ENCODE measurements around the gene ALPK3.
"Not testable (repeated sequence)": the region's sequence is repeated elsewhere in the genome, so short reads cannot be mapped to it uniquely, and the experiment has no call there.

Gene ALPK3

DNA sequence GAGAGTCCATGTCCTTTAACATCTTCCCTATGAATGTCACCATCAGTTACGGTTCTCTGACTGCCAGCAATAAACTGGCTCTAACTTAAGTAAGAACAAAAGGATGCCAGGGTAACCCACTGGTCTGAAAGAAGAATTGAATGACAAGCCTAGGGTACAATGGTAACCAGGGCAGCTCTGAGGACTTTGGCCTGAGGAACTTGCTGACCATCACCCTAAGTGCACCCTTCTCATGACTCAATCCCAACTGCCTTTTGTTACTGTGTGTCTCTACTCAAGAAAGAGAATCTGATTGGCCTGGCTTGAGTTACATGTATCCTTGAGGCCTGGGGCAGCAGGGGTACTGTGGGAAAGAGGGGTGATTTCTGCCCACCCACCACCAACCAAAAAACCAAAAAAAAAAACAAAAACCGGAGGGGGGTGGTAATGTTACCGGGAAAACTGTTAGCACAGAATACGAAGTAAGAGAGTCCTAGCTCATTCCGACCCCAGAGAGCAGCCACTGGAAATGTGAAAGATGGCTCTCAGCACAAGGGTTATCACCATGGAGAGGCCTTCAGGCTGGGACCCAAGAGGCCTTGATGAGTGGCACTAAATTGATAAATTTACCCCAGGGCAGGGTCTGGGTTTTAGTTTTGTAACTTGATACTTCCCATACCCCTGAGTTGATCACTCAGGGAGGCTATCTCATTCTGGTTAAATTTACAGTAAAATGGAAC is 58.0 kb downstream of the ALPK3 start:
- DNase-seq (ENCODE audit: low spot score) = no peak

DNA sequence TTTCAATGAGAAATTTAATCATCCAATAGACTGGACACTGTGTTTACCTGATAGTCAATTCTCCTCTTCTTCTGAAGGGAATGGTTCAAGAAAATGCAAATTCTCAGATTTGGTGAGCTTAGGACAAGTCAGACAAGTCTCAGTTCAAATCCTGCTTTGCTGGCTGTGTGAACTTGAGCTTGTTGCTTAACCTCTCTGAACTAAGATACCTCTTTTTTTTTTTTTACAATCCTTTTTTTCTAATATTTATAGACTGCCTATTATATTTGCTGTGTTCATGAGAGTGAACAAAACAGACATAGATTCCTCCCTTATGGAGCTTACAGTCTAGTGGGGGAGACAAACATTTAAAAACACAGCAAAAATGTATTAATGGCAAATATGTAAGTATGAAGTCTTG is 59.1 kb downstream of the ALPK3 start:
- no peak for DNase-seq (ENCODE audit: low spot score)

DNA sequence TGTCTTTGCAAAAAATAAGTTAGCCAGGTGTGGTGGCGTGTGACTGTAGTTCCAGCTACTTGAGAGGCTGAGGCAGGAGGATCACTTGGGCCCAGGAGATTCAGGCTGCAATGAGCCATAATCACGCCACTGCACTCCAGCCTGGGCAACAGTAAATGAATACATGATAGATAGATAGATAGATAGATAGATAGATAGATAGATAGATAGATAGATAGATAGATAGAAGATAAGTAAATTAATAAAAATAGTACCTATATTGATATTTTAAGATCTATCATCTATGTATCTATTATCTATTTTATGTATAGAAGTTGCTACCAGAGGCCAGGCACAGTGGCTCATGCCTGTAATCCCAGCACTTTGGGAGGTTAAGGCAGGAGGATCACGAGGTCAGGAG is 60.5 kb downstream of the ALPK3 start:
- DNase-seq (ENCODE audit: low spot score) = not testable (repeated sequence)

DNA sequence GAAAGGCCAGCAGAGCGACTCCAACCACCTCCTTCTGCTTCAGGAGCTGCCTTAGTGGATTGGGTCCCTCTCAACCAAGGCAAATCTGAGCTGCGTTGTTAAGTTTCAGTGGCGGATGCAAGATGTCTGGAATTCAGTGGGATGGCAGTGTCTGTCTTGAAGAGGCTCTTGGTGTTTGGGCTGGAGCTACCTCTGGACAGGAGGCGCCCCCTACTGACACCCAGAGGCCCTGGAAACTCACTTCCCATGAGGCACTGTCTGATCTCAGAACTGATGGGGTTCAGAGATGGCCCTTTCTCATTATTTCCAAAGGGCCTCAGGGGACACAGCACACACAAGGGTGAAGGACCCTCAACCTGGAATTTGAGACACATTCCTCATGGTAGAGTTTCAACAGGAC is 61.3 kb downstream of the ALPK3 start:
- DNase-seq (ENCODE audit: low spot score) = peak; percentile 75

DNA sequence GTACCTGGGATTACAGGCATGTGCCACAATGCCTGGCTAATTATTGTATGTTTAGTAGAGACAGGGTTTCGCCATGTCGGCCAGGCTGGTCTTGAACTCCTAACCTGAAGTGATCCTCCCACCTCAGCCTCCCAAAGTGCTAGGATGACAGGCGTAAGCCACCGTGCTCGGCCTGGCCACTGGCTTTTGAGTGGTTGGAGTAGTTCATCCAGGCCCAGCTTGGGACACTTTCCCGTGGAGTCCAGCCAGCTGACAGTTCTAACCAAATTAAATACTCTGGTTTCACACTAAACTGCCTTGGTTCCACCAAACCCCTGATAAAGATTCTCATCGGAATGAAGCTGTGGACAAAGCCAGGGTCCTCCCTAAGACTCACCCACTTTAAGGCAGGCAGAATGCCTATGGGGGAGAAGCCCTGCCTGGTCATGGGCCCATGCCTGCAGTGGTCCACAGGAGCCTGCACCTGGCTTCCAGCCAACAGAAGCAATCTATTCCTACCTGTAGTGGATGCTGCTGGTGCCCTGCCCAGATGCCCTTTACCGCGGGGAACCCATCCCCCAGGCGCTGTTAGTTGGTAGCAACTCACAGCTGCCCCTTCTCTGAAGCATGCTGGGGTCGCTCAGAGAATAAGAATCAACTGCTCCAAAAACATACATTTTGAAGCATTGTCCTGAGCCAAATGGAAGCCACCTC is 62.1 kb downstream of the ALPK3 start:
- DNase-seq (ENCODE audit: low spot score) = no peak

DNA sequence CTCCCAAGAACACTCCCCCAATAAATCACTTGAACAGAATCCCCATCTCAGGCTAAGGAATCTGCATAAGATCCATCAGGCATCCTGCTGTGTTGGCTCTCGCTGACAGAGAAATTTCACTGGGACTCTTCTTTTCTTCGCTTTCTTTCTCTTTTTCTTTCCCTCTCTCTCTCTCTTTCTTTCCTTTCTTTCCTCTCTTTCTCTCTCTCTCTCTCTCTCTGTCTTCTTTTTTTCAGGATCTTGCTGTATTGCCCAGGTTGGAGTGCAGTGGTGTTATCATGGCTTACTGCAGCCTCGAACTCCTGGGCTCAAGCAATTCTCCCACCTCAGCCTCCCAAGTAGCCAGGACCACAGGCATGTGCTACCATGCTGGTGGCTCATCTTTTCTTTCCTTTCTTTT is 62.9 kb downstream of the ALPK3 start:
- DNase-seq (ENCODE audit: low spot score) = no peak

DNA sequence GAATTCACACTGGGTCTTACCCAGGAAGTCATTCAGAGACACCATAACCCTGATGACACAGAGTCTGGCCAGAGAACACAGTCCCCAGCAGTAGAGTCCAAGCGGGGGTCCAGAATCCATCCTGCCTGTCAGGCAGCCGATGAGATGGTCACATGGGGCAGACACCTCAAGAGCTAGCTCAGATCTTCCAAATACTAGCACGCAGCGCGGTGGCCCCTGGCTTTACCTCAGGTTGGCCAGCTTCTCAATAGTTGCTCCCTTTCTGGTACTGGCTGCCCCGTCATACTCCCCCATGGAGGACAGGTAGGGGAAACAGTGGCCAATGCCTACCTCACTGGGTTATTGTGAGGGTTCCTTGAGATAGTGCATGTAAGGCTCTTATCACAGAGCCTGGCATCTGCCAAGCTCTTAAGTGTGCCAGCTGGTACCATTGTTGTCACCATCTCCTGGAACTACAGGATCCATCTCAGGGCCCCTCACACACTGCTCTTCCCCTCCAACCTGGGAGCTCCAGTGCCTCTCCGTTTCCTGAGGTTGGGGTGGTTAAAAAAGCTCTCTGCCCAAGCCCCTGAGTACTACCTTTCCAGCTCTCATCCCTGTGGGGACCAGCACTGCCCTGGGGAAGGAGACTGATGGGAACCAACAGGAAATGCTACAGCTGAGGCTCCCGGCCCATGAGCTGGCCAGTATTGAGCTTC is 63.8 kb downstream of the ALPK3 start:
- DNase-seq (ENCODE audit: low spot score) = no peak

DNA sequence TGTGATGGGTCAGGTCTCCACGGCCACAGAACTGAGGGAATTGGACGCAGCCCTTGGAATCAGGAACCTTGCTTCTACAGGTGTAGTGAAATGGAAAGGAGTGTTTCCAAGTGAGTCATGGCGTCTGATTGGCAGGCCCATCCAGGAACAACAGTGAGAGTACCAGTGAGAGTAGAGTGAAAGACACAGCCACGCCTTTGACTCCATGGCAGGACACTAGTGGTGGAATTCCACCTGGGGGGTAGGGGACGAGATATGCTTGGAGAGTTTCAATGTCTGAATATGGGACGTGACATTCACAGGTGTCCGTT is 64.3 kb downstream of the ALPK3 start:
- DNase-seq (ENCODE audit: low spot score) = no peak

DNA sequence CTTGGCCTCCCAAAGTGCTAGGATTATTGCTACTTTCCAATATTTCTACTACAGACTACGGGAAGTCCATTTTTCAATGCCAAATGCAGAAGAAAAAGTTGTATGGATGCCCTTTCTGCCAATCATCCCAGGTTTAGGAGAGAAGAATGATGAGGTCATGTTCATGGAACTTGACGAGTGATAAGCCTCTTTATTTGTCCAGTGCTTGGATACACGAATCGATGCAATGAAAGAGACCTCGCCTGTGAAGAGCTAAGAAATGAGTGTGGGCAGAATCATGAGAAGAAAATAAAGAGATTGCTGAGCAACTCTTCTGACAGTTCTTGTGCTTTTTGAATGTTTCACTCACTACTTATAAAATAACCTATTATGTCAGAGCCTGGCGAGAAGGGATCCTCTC is 66.3 kb downstream of the ALPK3 start:
- DNase-seq (ENCODE audit: low spot score) = no peak

DNA sequence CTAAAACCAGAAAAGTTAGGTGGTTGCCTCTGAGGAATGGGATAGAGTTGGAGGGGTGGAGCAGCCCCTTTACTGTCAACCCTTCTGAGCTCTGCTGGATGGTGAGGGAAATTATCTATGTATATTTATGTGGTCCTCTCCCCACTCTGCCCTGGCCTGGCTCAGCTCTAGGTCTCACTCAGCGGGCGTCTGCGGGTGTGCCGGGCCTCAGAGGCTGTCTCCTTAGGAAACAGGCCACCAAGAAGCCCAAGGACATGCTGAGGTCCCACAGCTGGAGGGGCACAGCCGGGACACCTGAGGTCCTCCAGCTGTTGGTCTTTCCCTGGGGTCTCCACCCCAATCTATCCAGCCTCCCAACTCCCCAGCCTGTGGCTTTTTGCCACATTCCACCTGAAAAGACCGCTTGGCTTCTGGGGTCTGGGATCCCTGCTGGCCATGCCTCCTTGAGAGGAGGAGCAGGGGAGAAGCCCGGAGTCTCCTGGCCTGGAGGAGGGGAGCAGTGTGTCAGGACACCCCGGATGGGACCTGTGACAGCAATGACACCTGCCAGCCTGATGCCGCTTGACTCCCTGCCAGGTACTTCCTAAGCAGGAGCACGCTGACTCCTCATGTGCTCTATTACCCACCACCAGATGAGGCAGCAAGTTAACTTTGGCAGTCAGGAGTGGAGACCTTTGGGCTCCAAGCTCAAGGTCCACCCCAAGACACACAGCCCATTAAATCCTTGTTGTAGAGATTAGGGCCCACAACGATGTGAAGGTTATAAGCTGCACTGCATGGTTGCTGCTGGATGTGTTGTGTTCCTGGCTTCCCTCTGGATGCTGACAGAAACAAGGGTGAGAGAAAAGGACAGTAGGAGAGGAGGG is 67.0 kb downstream of the ALPK3 start, which contains the start of gene SLC28A1:
Gene SLC28A1 (plus strand): TSS at position 747 of the 866 bp plus-strand sequence. CDS start 3,099 bp downstream, outside the sequence.
- DNase-seq (ENCODE audit: low spot score) = no peak

DNA sequence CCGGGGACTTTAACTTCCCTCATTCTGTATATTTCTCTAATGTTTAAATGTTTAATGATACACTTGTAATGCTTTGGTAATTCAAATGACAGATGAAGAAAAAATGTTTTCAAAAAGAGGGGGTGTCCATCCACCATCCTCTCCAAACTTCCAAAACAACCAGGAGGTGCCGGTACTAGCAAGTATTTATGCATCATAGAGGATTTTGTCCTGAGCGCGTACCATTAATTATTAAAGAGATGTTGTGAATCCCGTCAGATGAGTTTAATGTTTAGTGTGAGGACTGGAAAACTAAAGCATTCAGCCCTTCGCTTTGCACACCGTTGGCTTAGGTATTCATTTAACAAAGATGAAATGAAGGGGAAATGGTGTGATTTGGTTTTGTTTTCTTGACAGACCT is 68.6 kb downstream of the ALPK3 start:
- DNase-seq (ENCODE audit: low spot score) = no peak

DNA sequence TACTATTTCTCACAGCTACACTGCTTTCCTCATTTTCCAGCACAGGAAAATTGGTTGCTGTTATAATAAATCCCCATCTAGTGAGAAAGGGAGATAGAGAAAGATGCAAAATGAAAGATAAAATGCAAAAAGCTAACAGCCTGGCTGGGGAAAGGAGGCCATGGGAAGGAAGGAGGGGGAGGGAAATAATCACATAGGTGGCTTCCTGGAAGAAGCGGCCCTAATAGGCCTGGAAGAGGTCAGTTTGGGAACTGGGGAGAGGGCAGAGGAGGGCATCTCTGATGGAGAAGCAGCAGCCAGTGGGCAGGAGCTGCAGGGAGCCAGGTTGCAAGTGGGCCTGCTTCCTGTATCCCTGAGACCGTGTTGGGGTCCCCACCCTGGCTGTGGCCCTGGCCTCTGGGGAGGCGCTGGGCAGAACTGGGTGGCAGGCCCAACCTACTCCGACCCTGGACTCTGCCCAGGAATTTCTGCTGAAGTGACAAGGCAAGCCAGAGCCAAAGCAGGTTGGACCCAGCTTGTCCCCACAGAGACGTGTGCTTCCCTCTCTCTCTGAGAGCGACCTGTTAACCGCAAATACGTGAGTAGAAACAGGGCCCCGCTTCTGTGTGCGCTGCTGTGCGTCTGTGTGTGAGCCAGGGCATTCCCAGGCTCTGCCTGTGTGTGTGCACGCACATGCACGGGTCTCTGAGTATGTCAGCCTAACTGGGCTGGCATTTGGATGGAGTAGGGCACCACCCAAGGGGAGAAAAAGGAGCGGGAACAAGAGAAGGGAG is 69.2 kb downstream of the ALPK3 start:
- DNase-seq (ENCODE audit: low spot score) = no peak

DNA sequence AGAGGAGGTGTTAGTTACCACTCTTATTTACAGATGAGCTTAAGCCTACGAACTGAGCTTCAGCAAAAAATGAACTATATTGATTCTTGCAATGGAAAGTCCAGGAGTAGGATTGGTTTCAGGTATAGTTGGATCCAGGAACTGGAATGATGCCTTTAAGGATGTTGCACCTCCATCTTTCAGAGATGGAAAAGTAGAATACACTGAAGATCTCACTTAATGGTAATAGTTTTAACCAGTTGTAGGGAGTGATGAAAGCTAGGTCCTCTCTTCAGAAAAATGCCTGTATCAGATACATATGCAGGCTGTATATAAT is 69.8 kb downstream of the ALPK3 start:
- no peak for DNase-seq (ENCODE audit: low spot score)

DNA sequence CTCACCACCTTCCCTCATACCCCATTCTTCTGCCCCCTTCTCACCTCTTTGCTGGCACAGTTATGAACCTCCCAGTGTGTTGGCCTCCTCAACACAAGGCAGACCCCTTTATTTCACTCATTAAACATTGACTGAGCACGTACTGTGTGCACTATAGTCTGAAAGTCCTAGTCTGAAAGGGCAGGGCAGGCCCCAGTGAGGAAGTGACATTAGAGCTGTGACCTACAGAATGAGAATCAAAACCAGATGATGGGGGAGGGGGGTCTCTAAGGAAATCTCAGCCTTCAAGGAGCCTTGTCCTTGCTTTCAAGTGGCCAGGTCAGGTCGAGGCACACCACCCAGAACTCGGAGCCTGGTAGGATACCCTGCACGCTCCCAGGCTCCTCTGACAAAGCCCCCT is 70.8 kb downstream of the ALPK3 start:
- DNase-seq (ENCODE audit: low spot score) = no peak

DNA sequence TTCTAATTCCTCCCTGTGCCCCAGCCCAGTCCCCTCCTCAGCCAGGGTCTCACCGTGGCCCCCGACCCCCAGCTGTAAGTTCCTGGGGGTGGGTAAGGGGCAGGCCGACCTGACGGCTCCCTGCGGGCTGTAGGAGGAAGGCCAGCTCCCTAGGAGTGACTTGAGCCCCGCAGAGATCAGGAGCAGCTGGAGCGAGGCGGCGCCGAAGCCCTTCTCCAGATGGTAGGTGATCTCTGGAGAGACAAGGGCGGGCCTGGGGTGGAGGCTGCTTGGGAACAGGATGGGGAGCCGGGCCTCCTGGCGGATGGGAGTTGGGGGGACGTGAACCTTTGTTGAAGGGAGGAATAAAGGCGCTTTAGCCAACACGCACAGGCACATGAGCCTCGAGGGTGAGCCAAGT is 71.5 kb downstream of the ALPK3 start:
- no peak for DNase-seq (ENCODE audit: low spot score)

DNA sequence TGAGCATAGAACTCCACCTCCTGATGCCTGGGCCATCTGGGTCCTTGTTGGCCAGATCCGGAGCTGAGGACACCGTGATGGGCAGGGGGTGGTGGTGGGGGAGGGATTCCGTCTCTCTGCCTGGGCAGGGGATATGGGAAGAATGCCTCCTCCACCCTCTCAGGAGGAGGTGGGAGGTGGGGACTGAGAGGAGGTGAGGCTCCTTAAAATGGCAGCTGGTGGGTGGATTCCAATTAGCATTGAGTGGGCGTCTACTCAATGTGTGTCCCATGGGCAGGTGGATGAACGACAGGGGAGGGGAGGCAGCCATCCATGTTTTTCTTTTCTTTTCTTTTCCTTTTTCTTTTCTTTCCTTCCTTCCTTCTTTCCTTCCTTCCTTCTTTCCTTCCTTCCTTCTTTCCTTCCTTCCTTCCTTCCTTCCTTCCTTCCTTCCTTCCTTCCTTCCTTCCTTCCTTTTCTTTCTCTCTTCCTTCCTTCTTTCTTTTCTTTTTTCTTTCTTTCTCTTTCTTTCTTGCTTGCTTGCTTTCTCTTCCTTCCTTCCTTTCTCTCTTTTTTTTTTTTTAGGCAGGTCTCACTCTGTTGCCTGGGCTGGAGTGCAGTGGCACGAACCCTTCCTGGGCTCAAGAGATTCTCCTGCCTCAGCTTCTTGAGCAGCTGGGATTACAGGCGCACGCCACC is 72.3 kb downstream of the ALPK3 start:
- no peak for DNase-seq (ENCODE audit: low spot score)

DNA sequence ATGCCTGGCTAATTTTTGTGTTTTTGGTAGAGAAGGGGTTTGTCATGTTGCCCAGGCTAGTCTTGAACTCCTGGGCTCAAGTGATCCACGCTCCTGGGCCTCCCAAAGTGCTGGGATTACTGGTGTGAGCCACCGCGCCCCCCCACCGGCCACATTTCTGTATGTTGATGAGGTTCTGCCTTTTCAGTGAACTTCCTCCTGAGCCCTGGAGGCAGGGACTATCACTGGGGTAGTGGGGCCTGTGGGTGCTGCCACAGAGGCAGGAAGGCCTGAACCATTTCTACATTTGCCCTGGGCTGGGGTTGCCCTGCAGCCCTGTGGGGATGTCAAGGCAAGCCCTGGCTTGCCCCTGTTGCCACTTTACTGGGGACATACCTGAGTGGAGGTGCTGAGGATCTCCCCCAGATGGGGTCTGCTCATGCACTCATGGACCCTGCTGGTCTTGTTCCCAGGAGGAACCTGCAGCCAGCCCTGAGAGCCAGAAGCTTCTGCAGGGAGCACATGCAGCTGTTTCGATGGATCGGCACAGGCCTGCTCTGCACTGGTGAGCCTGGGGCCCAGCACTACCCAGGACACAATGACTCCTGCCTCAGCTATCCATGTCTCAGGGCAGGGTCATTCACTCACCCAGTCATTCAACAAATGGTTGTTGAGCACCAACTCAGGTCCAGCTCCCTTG is 73.0 kb downstream of the ALPK3 start:
- no peak for DNase-seq (ENCODE audit: low spot score)

DNA sequence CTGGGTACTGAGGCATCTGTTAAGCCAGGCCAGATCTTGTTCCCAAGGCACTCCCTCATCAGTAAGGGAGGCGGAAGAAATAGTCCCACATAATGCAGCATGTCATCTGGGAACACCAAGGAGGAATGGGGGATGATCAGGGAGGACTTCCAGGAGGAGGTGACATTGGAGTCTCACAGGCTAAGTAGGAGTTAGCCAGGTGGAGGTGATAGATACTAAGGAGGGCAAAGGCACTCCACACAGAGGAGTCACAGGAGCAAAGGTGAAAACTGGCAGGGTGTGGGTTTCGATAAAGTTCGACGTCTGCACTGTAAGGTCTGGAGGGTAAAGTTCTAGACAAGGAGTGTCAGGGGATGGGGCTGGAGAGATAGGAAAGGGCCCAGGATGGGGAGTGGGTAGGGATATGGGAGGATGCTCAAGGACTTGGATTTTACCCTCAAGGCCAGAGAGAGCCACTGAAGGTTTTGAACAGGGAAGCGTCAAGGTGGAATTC is 73.6 kb downstream of the ALPK3 start:
- no peak for DNase-seq (ENCODE audit: low spot score)

DNA sequence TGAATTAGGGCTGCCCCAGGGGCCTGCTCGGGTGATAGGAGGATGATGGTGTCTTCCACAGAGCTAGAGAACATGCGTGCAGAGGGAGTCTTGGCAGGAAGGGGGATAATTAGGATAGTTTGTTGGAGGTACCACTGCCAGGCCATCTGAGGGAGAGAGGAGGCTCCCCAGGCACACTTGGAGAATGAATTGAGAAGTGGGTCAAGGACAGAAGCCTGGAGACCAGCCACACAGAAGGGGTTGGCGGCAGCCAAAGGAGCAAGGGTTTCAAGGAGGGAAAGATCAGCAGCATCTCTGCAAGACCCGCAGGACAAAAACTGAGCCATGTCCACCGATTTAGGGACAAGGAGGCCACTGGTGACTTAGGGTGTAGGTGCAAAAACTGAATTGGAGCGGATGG is 74.2 kb downstream of the ALPK3 start:
- no peak for DNase-seq (ENCODE audit: low spot score)

DNA sequence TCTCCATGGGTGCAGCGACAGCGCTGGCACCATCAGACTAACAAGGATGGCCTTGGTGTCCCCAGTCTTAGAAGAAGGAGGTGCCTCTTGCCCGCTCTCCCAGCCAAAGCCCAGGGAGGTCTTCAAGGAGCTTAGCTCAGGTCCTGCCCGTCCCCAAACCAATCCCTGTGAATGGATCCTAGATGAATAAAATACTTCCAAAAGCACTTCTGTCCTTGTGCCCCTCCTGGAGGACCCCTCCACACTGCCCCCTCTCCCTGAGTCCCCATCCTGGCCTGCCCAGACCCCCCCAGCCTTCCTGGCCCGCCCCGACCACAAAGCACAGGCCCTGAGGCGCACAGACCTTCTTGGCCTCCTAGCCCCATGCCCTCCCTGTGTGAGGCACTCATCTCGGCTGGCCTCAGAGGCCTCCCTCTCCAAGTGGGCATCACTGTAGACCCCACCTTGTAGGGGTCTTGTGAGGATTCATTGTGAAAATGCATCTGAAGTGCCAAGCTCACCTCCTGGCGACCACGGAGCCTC is 75.7 kb downstream of the ALPK3 start:
- no peak for DNase-seq (ENCODE audit: low spot score)
